IPS-15b (cell line): ENCODE data around the gene DVL1.

Experiments used
- H3K27me3 ChIP-seq: one replicate; pipeline ENCODE4 v1.6.1; 2013; ENCODE audit warnings: low read length; ENCODE audit not compliant: control insufficient read depth, insufficient read depth
- H3K36me3 ChIP-seq: one replicate; pipeline ENCODE4 v1.6.1; 2013; ENCODE audit warnings: low read length; ENCODE audit not compliant: control insufficient read depth, insufficient read depth
- H3K4me1 ChIP-seq: one replicate; pipeline ENCODE4 v1.6.1; 2013; ENCODE audit warnings: mild to moderate bottlenecking, low read length; ENCODE audit not compliant: control insufficient read depth, insufficient read depth
- H3K4me3 ChIP-seq: one replicate; pipeline ENCODE4 v1.5.1; 2013; ENCODE audit warnings: low read depth, low read length
- H3K9ac ChIP-seq: one replicate; pipeline ENCODE4 v1.6.1; 2013; ENCODE audit warnings: low read depth, mild to moderate bottlenecking, low read length
- H3K9me3 ChIP-seq: one replicate; pipeline ENCODE4 v1.6.1; 2013; ENCODE audit warnings: mild to moderate bottlenecking, low read length; ENCODE audit not compliant: control insufficient read depth, insufficient read depth

DVL1 gene

DNA sequence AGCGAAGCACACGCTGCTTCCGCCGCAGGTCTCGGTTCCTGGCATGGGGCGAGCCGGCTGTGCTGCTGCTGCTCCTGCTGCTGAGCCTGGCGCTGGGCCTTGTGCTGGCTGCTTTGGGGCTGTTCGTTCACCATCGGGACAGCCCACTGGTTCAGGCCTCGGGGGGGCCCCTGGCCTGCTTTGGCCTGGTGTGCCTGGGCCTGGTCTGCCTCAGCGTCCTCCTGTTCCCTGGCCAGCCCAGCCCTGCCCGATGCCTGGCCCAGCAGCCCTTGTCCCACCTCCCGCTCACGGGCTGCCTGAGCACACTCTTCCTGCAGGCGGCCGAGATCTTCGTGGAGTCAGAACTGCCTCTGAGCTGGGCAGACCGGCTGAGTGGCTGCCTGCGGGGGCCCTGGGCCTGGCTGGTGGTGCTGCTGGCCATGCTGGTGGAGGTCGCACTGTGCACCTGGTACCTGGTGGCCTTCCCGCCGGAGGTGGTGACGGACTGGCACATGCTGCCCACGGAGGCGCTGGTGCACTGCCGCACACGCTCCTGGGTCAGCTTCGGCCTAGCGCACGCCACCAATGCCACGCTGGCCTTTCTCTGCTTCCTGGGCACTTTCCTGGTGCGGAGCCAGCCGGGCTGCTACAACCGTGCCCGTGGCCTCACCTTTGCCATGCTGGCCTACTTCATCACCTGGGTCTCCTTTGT lies 15.5 kb downstream of the DVL1 start:
- H3K9me3 ChIP-seq, result no peaks in the 10 kb centered on the region
- no peak overlapping the region for H3K9ac ChIP-seq
- no peaks in the 10 kb centered on the region for H3K4me1 ChIP-seq
- H3K27me3 ChIP-seq, result no peaks in the 10 kb centered on the region
- peaks cover 19% of the 10 kb centered on the region for H3K36me3 ChIP-seq
- H3K4me3 ChIP-seq, result no peak overlapping the region

DNA sequence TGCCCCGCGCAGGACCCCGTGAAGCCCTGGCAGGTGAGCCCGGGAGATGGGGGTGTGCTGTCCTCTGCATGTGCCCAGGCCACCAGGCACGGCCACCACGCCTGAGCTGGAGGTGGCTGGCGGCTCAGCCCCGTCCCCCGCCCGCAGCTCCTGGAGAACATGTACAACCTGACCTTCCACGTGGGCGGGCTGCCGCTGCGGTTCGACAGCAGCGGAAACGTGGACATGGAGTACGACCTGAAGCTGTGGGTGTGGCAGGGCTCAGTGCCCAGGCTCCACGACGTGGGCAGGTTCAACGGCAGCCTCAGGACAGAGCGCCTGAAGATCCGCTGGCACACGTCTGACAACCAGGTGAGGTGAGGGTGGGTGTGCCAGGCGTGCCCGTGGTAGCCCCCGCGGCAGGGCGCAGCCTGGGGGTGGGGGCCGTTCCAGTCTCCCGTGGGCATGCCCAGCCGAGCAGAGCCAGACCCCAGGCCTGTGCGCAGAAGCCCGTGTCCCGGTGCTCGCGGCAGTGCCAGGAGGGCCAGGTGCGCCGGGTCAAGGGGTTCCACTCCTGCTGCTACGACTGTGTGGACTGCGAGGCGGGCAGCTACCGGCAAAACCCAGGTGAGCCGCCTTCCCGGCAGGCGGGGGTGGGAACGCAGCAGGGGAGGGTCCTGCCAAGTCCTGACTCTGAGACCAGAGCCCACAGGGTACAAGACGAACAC lies 16.3 kb downstream of the DVL1 start:
- Histone ChIP-seq H3K36me3 (peaks cover 13% of the 10 kb centered on the region), H3K9ac (no peak overlapping the region), H3K27me3 (no peaks in the 10 kb centered on the region), H3K4me1 (no peaks in the 10 kb centered on the region), H3K9me3 (no peaks in the 10 kb centered on the region), H3K4me3 (no peak overlapping the region)

DNA sequence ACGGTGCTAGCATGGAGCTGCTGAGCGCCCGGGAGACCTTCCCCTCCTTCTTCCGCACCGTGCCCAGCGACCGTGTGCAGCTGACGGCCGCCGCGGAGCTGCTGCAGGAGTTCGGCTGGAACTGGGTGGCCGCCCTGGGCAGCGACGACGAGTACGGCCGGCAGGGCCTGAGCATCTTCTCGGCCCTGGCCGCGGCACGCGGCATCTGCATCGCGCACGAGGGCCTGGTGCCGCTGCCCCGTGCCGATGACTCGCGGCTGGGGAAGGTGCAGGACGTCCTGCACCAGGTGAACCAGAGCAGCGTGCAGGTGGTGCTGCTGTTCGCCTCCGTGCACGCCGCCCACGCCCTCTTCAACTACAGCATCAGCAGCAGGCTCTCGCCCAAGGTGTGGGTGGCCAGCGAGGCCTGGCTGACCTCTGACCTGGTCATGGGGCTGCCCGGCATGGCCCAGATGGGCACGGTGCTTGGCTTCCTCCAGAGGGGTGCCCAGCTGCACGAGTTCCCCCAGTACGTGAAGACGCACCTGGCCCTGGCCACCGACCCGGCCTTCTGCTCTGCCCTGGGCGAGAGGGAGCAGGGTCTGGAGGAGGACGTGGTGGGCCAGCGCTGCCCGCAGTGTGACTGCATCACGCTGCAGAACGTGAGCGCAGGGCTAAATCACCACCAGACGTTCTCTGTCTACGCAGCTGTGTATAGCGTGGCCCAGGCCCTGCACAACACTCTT lies 17.0 kb downstream of the DVL1 start:
- Histone ChIP-seq H3K9me3 (no peaks in the 10 kb centered on the region), H3K27me3 (no peaks in the 10 kb centered on the region), H3K36me3 (peaks cover 9% of the 10 kb centered on the region), H3K4me1 (no peaks in the 10 kb centered on the region), H3K9ac (no peak overlapping the region), H3K4me3 (no peak overlapping the region)

GRCh38 chr1:1331068-1331965 lies 17.9 kb downstream of the DVL1 start, which contains the start of gene TAS1R3:
TSS of gene TAS1R3 (plus strand) at chr1:1331280. CDS start at chr1:1331346, 66 bp downstream.
- H3K4me3 ChIP-seq, result no peak within 1 kb of the TSS
- H3K27me3 ChIP-seq, result no peaks in the 10 kb centered on the region
- H3K4me1 ChIP-seq, result no peaks in the 10 kb centered on the region
- no peak within 1 kb of the TSS for H3K9ac ChIP-seq
- peaks cover 7% of the 10 kb centered on the region for H3K36me3 ChIP-seq
- H3K9me3 ChIP-seq, result no peaks in the 10 kb centered on the region

- no peak overlapping the region for H3K4me3 ChIP-seq
- H3K9me3 ChIP-seq, result no peaks in the 10 kb centered on the region
- no peaks in the 10 kb centered on the region for H3K27me3 ChIP-seq
- H3K4me1 ChIP-seq, result peaks cover 2% of the 10 kb centered on the region
- H3K9ac ChIP-seq, result no peak overlapping the region
- H3K36me3 ChIP-seq, result peaks cover 7% of the 10 kb centered on the region
Measured at GRCh38 chr1:1330366-1331067, 18.7 kb downstream of the DVL1 start.

DNA sequence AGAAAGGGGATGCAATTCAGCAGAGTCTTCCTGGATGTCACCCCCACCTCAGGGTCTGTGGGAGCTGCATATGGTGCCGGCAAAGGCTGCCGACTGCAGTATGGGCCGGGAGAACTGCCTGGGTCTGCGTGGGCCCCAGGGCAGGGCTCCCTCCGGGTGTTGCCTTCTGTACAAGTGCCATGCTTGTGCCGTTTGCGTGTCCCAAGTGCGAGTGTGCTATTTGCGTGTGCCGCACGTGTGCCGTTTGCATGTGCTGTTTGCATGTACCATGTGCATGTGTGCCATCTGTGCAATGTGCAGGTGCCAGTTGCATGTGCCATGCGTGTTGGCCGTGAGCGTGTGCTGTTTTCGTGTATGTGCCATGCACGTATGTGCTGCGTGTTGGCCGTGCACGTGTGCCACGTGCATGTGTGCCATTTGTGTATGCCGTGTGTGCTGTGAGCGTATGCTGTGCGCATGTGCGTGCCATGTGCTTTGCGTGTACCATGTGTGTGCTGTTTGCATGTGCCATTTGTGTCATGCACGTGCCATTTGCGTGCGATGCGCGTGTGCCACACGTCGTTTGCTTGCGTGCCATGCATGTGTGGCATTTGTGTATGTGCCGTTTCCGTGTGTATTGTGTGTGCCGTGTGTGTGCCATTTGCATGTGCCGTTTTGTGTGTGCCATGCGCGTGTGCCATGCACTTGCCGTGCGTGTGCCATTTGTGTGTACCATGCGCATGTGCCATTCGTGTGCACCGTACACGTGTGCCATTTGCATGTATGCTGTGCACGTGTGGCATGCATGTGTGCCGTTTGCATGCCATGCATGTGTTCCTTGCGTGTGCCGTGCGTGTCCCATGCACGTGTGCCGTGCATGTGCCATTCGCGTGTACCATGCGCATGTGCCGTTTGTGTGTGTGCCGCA lies 19.7 kb downstream of the DVL1 start:
- no peak overlapping the region for H3K9ac ChIP-seq
- H3K27me3 ChIP-seq, result no peaks in the 10 kb centered on the region

GRCh38 chr1:1328254-1328653 lies 21.0 kb downstream of the DVL1 start:
- no peaks in the 10 kb centered on the region for H3K9me3 ChIP-seq
- no peak overlapping the region for H3K9ac ChIP-seq
- H3K4me3 ChIP-seq, result no peak overlapping the region
- H3K4me1 ChIP-seq, result peaks cover 3% of the 10 kb centered on the region
- H3K36me3 ChIP-seq, result peaks cover 7% of the 10 kb centered on the region
- H3K27me3 ChIP-seq, result no peaks in the 10 kb centered on the region

More for the DNA sequence above, 19.7 kb downstream of the DVL1 start:
- Histone ChIP-seq H3K4me3 (no peak overlapping the region), H3K4me1 (peaks cover 3% of the 10 kb centered on the region), H3K36me3 (peaks cover 7% of the 10 kb centered on the region), H3K9me3 (no peaks in the 10 kb centered on the region)

GRCh38 chr1:1327291-1327690 lies 21.9 kb downstream of the DVL1 start:
- H3K9ac ChIP-seq, result no peak overlapping the region
- peaks cover 7% of the 10 kb centered on the region for H3K36me3 ChIP-seq
- H3K4me1 ChIP-seq, result peaks cover 3% of the 10 kb centered on the region
- no peak overlapping the region for H3K4me3 ChIP-seq
- no peaks in the 10 kb centered on the region for H3K9me3 ChIP-seq
- H3K27me3 ChIP-seq, result no peaks in the 10 kb centered on the region

GRCh38 chr1:1326075-1326605 lies 23.1 kb downstream of the DVL1 start:
- Histone ChIP-seq H3K9ac (no peak overlapping the region), H3K4me1 (peaks cover 3% of the 10 kb centered on the region), H3K36me3 (peaks cover 12% of the 10 kb centered on the region), H3K4me3 (no peak overlapping the region), H3K9me3 (no peaks in the 10 kb centered on the region), H3K27me3 (no peaks in the 10 kb centered on the region)
